Measurements from ENCODE around the gene DTX3L. TPM values are rescaled to one million over a fixed set of nuclear protein-coding genes. Genes with fewer than 3 reads are reported as not detected.

The DTX3L gene
- total RNA-seq, 2 donors from 2014 or later = 4.9 to 6.6 TPM

DNA sequence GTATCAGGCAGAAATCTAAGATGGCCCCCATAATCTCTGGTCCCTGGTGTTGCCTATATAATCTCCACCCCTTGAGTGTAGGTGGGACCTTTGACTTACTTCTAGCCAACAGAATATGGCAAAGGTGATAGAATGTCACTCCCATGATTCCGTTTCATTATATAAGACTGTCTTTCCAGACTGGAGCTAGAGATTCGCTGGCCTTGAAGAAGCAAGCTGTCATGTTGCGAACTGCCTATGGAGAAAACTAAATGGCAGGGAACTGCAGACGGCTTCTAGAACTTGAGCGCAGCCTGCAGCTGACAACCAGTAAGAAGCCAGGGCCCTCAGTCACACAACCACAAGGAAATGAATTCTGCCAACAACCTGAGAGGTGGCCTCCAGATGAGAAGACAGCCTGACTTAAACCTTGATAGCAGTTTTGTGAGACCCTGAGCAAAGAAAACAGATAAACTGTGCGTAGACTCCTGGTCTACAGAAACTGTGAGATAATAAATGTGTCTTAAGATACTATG, 47.2 kb upstream of the DTX3L start:
- no peaks in the 10 kb centered on the region for H3K36me3 ChIP-seq (ENCODE audit: control insufficient read depth, insufficient read depth, low read length)
- peaks cover 16% of the 10 kb centered on the region for H3K4me1 Mint-ChIP-seq
- no peaks in the 10 kb centered on the region for H3K36me3 Mint-ChIP-seq (ENCODE audit: low read depth)
- no peaks in the 10 kb centered on the region for H3K9me3 Mint-ChIP-seq
- H3K27me3 ChIP-seq (ENCODE audit: control insufficient read depth, insufficient read depth, low read length, poor library complexity, severe bottlenecking) = no peaks in the 10 kb centered on the region
- WGBS, 2 experiments (ENCODE audit: insufficient coverage in 1 of 2, insufficient read length in 1 of 2) = 95 to 98% methylated on average over 5 to 6 of the region's 6 CpGs
- no peak overlapping the region for H3K4me3 ChIP-seq (ENCODE audit: low read length)
- no peak overlapping the region for H3K27ac Mint-ChIP-seq
- no peak overlapping the region for H3K4me3 Mint-ChIP-seq
- H3K27ac ChIP-seq (ENCODE audit: low read depth, low read length) = no peak overlapping the region
- DNase-seq = no peak
- TF ChIP-seq CTCF (conservative IDR thresholded peaks at IDR 0.05) = no peak
- H3K9ac ChIP-seq (ENCODE audit: extremely low read depth, low read length, poor library complexity, severe bottlenecking) = no peak overlapping the region
- H3K9me3 ChIP-seq (ENCODE audit: control insufficient read depth, low read length) = no peaks in the 10 kb centered on the region
- H3K27me3 Mint-ChIP-seq (ENCODE audit: insufficient read depth) = peaks cover 1% of the 10 kb centered on the region
- H3K4me1 ChIP-seq (ENCODE audit: control insufficient read depth, insufficient read depth, low read length) = no peaks in the 10 kb centered on the region

DNA sequence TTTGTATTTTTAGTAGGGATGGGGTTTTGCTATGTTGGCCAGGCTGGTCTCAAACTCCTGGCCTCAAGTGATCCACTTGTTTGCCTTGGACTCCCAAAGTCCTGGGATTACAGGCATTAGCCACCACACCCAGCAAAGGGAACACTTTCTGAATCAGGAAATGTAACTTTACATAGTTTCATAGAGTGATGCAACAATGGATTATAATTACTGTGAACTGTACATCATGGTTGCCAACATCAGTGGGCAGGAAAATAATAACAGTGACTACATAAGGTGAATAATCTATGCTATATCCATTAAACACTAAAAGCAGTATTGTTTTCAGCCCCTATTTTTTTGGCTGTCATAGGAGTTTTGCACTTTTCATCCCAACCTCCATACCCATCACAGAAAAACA, 44.4 kb upstream of the DTX3L start:
- no peak for DNase-seq
- Mint-ChIP-seq H3K4me1 (peaks cover 2% of the 10 kb centered on the region), H3K36me3 (ENCODE audit: low read depth) (no peaks in the 10 kb centered on the region), H3K27ac (no peak overlapping the region), H3K27me3 (ENCODE audit: insufficient read depth) (no peaks in the 10 kb centered on the region), H3K9me3 (no peaks in the 10 kb centered on the region), H3K4me3 (no peak overlapping the region)
- H3K9ac ChIP-seq (ENCODE audit: extremely low read depth, low read length, poor library complexity, severe bottlenecking) = no peak overlapping the region
- H3K36me3 ChIP-seq (ENCODE audit: control insufficient read depth, insufficient read depth, low read length) = no peaks in the 10 kb centered on the region
- H3K4me3 ChIP-seq (ENCODE audit: low read length) = no peak overlapping the region
- no peak for TF ChIP-seq CTCF (conservative IDR thresholded peaks at IDR 0.05)
- no peaks in the 10 kb centered on the region for H3K9me3 ChIP-seq (ENCODE audit: control insufficient read depth, low read length)
- H3K27me3 ChIP-seq (ENCODE audit: control insufficient read depth, insufficient read depth, low read length, poor library complexity, severe bottlenecking) = no peaks in the 10 kb centered on the region
- no peaks in the 10 kb centered on the region for H3K4me1 ChIP-seq (ENCODE audit: control insufficient read depth, insufficient read depth, low read length)
- H3K27ac ChIP-seq (ENCODE audit: low read depth, low read length) = no peak overlapping the region

DNA sequence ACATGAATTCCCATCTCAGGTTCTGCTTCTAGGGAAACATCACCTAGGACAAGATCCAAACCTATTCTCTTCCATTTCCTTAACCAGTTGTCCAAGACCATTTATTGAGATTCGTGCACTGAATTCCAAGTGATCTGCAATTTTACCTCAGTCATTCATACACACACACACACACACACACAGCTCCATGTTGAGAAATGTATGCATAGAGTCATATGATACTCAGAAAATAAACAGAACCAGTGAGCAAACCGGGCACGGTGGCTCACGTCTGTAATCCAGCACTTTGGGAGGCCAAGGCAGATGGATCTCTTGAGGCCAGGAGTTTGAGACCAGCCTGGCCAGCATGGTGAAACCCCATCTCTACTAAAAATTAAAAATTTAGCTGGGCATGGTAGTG, 43.3 kb upstream of the DTX3L start:
- Histone ChIP-seq H3K9ac (ENCODE audit: extremely low read depth, low read length, poor library complexity, severe bottlenecking) (no peak overlapping the region), H3K9me3 (ENCODE audit: control insufficient read depth, low read length) (no peaks in the 10 kb centered on the region), H3K4me1 (ENCODE audit: control insufficient read depth, insufficient read depth, low read length) (no peaks in the 10 kb centered on the region), H3K36me3 (ENCODE audit: control insufficient read depth, insufficient read depth, low read length) (no peaks in the 10 kb centered on the region), H3K27ac (ENCODE audit: low read depth, low read length) (no peak overlapping the region), H3K27me3 (ENCODE audit: control insufficient read depth, insufficient read depth, low read length, poor library complexity, severe bottlenecking) (no peaks in the 10 kb centered on the region), H3K4me3 (ENCODE audit: low read length) (no peak overlapping the region)
- Mint-ChIP-seq H3K4me1 (peaks cover 1% of the 10 kb centered on the region), H3K4me3 (no peak overlapping the region), H3K27ac (no peak overlapping the region), H3K36me3 (ENCODE audit: low read depth) (no peaks in the 10 kb centered on the region), H3K27me3 (ENCODE audit: insufficient read depth) (no peaks in the 10 kb centered on the region), H3K9me3 (no peaks in the 10 kb centered on the region)
- no peak for DNase-seq
- TF ChIP-seq CTCF (conservative IDR thresholded peaks at IDR 0.05) = no peak
- 80 to 95% methylated on average over 3 to 4 of the region's 4 CpGs for WGBS, 2 experiments (ENCODE audit: insufficient coverage in 1 of 2, insufficient read length in 1 of 2)

All from endodermal cell (in vitro differentiated cells).